Activated naive CD4-positive, alpha-beta T cell treated with Interleukin-2 at 50 U/mL for 16 hours (primary cell): ENCODE data around the gene SPAG9.

Experiments used
- DNase-seq: peaks from one replicate; pipeline ENCODE4 v3.0.0-alpha.2; 2020

SPAG9 gene

GRCh38 chr17:50913120-50913519 is 207.5 kb downstream of the SPAG9 start:
- no peak for DNase-seq
